ENCODE measurements around the gene PTTG1.

DNA sequence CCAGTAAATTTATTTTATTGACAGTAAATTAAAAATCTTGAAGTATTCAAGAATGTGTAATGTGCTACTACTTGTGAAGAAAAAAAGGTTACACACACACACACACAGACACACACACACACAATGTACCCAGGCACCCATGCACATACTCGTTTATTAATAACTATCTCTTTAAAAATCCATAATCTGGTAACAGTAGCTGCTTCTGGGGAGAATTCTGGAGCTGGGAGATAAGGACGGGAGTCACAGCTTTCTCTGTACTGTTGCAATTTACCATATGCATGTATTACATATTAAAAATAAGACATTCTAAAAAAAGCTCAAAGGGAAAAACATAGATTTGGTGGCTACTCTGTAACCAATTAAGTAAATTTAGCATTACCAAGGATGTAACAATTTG lies 43.3 kb upstream of the PTTG1 start:
- TF ChIP-seq CTCF (IDR thresholded peaks at IDR 0.05), result no peak
- TF ChIP-seq POLR2AphosphoS5 (IDR thresholded peaks at IDR 0.05), result no peak
- no peak for TF ChIP-seq EP300 (IDR thresholded peaks at IDR 0.05)
- TF ChIP-seq POLR2A (IDR thresholded peaks at IDR 0.05), result no peak
